DND-41 (cell line): ENCODE results near the gene DDX1.

Experiments
- ATAC-seq: fragments of 200-7000 bp; cut with Tn5 transposase; 3 replicates; pipeline ENCODE4 v1.9.1; 2021; ENCODE audit warnings: low read depth; ENCODE audit not compliant: insufficient read depth
- DNase-seq: peaks from one replicate; pipeline ENCODE4 v3.0.0-alpha.2; 2020
- H2AFZ ChIP-seq: 2 replicates; pipeline ENCODE4 v1.6.0; 2012; ENCODE audit warnings: low read depth, low read length
- H3K27ac ChIP-seq: 2 replicates; pipeline ENCODE4 v1.5.1; 2012; ENCODE audit warnings: low read length, inconsistent platforms
- H3K27me3 ChIP-seq: fragments of 200-600 bp; sonication (generic); 2 replicates; pipeline ENCODE4 v1.6.0; 2012; ENCODE audit warnings: low read length, mild to moderate bottlenecking, inconsistent platforms; ENCODE audit not compliant: insufficient read depth, poor library complexity
- H3K36me3 ChIP-seq: 2 replicates; pipeline ENCODE4 v1.5.1; 2012; ENCODE audit warnings: low read length, inconsistent platforms; ENCODE audit not compliant: insufficient read depth
- H3K4me1 ChIP-seq: 2 replicates; pipeline ENCODE4 v1.5.1; 2012; ENCODE audit warnings: mild to moderate bottlenecking, low read length; ENCODE audit not compliant: insufficient read depth
- H3K4me2 ChIP-seq: 2 replicates; pipeline ENCODE4 v1.6.0; 2012; ENCODE audit warnings: mild to moderate bottlenecking, moderate library complexity, low read length, inconsistent platforms; ENCODE audit not compliant: insufficient read depth
- H3K4me3 ChIP-seq, 2 experiments: fragments of 200-600 bp in 1 of 2; shearing (Covaris generic) in 1 of 2; 2 replicates each; pipeline ENCODE4 v1.5.1; 2012 to 2016; ENCODE audit warnings: inconsistent platforms in 2 of 2, low read length in 2 of 2, mild to moderate bottlenecking in 2 of 2, low read depth in 1 of 2, moderate library complexity in 1 of 2
- H3K79me2 ChIP-seq: 2 replicates; pipeline ENCODE4 v1.6.0; 2012; ENCODE audit warnings: low read length, inconsistent platforms; ENCODE audit not compliant: insufficient read depth
- H3K9ac ChIP-seq: 2 replicates; pipeline ENCODE4 v1.6.0; 2012; ENCODE audit warnings: low read depth, mild to moderate bottlenecking, inconsistent platforms, low read length, moderate library complexity
- H3K9me3 ChIP-seq: 2 replicates; pipeline ENCODE4 v1.5.1; 2012; ENCODE audit warnings: low read length, moderate library complexity, mild to moderate bottlenecking, inconsistent platforms; ENCODE audit not compliant: insufficient read depth, severe bottlenecking
- H4K20me1 ChIP-seq: 2 replicates; pipeline ENCODE4 v1.6.0; 2012; ENCODE audit warnings: low read length; ENCODE audit not compliant: insufficient read depth
- EZH2 ChIP-seq: IDR thresholded peaks from 3 replicates; pipeline ENCODE4 v1.6.1; 2012; ENCODE audit warnings: borderline replicate concordance, low read depth, mild to moderate bottlenecking, moderate library complexity, low read length, inconsistent platforms; ENCODE audit not compliant: severe bottlenecking
- TF ChIP-seq, protein P1 (sequence below): IDR thresholded peaks from 2 replicates; pipeline ENCODE4 v1.5.1; 2012; ENCODE audit warnings: borderline replicate concordance, low read length, moderate library complexity, mild to moderate bottlenecking; ENCODE audit not compliant: poor library complexity, severe bottlenecking; ENCODE audit errors: extremely low read depth

The DDX1 gene

DNA sequence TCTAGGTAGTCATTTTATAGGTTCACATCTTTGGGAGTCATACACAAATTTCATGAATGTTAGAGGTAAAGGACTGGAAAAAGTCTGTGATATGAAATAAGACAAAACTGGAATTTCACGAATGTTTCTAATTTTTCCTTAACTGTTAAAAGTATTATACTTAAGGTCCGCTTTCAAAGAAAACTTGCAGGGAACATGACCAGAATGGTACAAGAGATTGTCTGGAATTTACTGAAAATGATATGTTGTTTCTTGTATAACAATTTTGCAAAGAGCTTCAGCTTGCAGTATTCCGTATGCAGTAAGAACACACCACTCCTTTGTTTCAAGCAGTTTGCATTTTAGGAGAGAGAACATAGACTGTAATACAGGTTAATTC lies 1.6 kb downstream of the DDX1 start:
- Histone ChIP-seq H2AFZ (no peak overlapping the region), H4K20me1 (peaks cover 8% of the 10 kb centered on the region; the same call in 1 of the 2 replicates), H3K27ac (peak overlapping the region; percentile 12), H3K27me3 (no peaks in the 10 kb centered on the region), H3K4me3 (peak overlapping the region; percentile 88 to 99; a peak in 3 of 4 replicates), H3K9ac (peak overlapping the region; percentile 95), H3K4me1 (peaks cover 36% of the 10 kb centered on the region), H3K4me2 (peak overlapping the region; percentile 78), H3K36me3 (peaks cover 38% of the 10 kb centered on the region), H3K79me2 (peaks cover 53% of the 10 kb centered on the region), H3K9me3 (no peaks in the 10 kb centered on the region)
- TF ChIP-seq EZH2, result no peak
- DNase-seq (no peak), ATAC-seq (no peak)

- no peak for DNase-seq
- peaks cover 53% of the 10 kb centered on the region for H3K79me2 ChIP-seq
- no peak overlapping the region for H3K4me3 ChIP-seq
- no peak overlapping the region for H3K9ac ChIP-seq
- H3K4me1 ChIP-seq, result peaks cover 36% of the 10 kb centered on the region
- H3K4me2 ChIP-seq, result peak overlapping the region; percentile 25; the same call in 1 of the 2 replicates
- TF ChIP-seq, protein P1, sequence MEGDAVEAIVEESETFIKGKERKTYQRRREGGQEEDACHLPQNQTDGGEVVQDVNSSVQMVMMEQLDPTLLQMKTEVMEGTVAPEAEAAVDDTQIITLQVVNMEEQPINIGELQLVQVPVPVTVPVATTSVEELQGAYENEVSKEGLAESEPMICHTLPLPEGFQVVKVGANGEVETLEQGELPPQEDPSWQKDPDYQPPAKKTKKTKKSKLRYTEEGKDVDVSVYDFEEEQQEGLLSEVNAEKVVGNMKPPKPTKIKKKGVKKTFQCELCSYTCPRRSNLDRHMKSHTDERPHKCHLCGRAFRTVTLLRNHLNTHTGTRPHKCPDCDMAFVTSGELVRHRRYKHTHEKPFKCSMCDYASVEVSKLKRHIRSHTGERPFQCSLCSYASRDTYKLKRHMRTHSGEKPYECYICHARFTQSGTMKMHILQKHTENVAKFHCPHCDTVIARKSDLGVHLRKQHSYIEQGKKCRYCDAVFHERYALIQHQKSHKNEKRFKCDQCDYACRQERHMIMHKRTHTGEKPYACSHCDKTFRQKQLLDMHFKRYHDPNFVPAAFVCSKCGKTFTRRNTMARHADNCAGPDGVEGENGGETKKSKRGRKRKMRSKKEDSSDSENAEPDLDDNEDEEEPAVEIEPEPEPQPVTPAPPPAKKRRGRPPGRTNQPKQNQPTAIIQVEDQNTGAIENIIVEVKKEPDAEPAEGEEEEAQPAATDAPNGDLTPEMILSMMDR, result no peak
- TF ChIP-seq EZH2, result no peak
- no peak for ATAC-seq
- H4K20me1 ChIP-seq, result peaks cover 8% of the 10 kb centered on the region; the same call in 1 of the 2 replicates
- peaks cover 49% of the 10 kb centered on the region for H3K36me3 ChIP-seq
- no peaks in the 10 kb centered on the region for H3K9me3 ChIP-seq
- H2AFZ ChIP-seq, result no peak overlapping the region
- H3K27me3 ChIP-seq, result no peaks in the 10 kb centered on the region
- no peak overlapping the region for H3K27ac ChIP-seq
Measured at GRCh38 chr2:15594291-15595256, 2.9 kb downstream of the DDX1 start.

- peaks cover 8% of the 10 kb centered on the region; the same call in 1 of the 2 replicates for H4K20me1 ChIP-seq
- no peak overlapping the region for H3K9ac ChIP-seq
- H3K4me2 ChIP-seq, result no peak overlapping the region
- H3K27ac ChIP-seq, result no peak overlapping the region
- H3K79me2 ChIP-seq, result peaks cover 53% of the 10 kb centered on the region
- H3K9me3 ChIP-seq, result no peaks in the 10 kb centered on the region
- no peak overlapping the region for H3K4me3 ChIP-seq
- peaks cover 34% of the 10 kb centered on the region for H3K4me1 ChIP-seq
- TF ChIP-seq EZH2, result no peak
- TF ChIP-seq, protein P1, result no peak
- no peak overlapping the region for H2AFZ ChIP-seq
- DNase-seq, result no peak
- ATAC-seq, result no peak
- H3K36me3 ChIP-seq, result peaks cover 58% of the 10 kb centered on the region
- no peaks in the 10 kb centered on the region for H3K27me3 ChIP-seq
Measured at GRCh38 chr2:15595342-15595905, 3.8 kb downstream of the DDX1 start.

- DNase-seq (no peak), ATAC-seq (no peak)
- TF ChIP-seq, protein P1, result no peak
- no peak for TF ChIP-seq EZH2
- Histone ChIP-seq H3K9ac (no peak overlapping the region), H3K4me2 (no peak overlapping the region), H3K9me3 (no peaks in the 10 kb centered on the region), H3K27ac (no peak overlapping the region), H3K4me1 (peaks cover 29% of the 10 kb centered on the region), H3K79me2 (peaks cover 51% of the 10 kb centered on the region), H4K20me1 (peaks cover 8% of the 10 kb centered on the region; the same call in 1 of the 2 replicates), H3K27me3 (no peaks in the 10 kb centered on the region), H3K36me3 (peaks cover 62% of the 10 kb centered on the region), H3K4me3 (no peak overlapping the region), H2AFZ (no peak overlapping the region)
Measured at GRCh38 chr2:15595936-15596335, 4.3 kb downstream of the DDX1 start.
